Neural progenitor cell (in vitro differentiated cells): ENCODE results near the gene GPR37L1. TPM values are rescaled to one million over a fixed set of nuclear protein-coding genes. Genes with fewer than 3 reads are reported as not detected.

ENCODE experiments used
- DNase-seq: peaks from one replicate; pipeline ENCODE4 v3.0.0-alpha.2; 2016; ENCODE audit warnings: low spot score
- H2AFZ ChIP-seq: fragments of 200-600 bp; sonication (generic); replicated peaks from 2 replicates; pipeline ENCODE4 v1.6.1; 2016; ENCODE audit warnings: antibody characterized with exemption
- H3F3A ChIP-seq: fragments of 200-600 bp; sonication (generic); 2 replicates; pipeline ENCODE4 v1.6.1; 2016; ENCODE audit warnings: antibody characterized with exemption, low read depth
- H3K27ac ChIP-seq: fragments of 200-600 bp; sonication (generic); 2 replicates; pipeline ENCODE4 v1.5.1; 2016; ENCODE audit warnings: mild to moderate bottlenecking
- H3K27me3 ChIP-seq: fragments of 200-600 bp; sonication (generic); 2 replicates; pipeline ENCODE4 v1.6.1; 2016; ENCODE audit warnings: mild to moderate bottlenecking, moderate library complexity
- H3K36me3 ChIP-seq: fragments of 200-600 bp; sonication (generic); 2 replicates; pipeline ENCODE4 v1.5.1; 2016
- H3K4me1 ChIP-seq: fragments of 200-600 bp; sonication (generic); 2 replicates; pipeline ENCODE4 v1.6.1; 2016; ENCODE audit warnings: mixed run types
- H3K4me2 ChIP-seq: fragments of 200-600 bp; sonication (generic); 2 replicates; pipeline ENCODE4 v1.6.1; 2016
- H3K4me3 ChIP-seq: fragments of 200-600 bp; sonication (generic); 2 replicates; pipeline ENCODE4 v1.5.1; 2016
- H3K79me2 ChIP-seq: fragments of 200-600 bp; sonication (generic); 2 replicates; pipeline ENCODE4 v1.6.1; 2016; ENCODE audit warnings: low read depth
- H3K9ac ChIP-seq: fragments of 200-600 bp; sonication (generic); 2 replicates; pipeline ENCODE4 v1.6.1; 2016
- H3K9me3 ChIP-seq: fragments of 200-600 bp; sonication (generic); 2 replicates; pipeline ENCODE4 v1.5.1; 2016; ENCODE audit warnings: low read depth
- H4K20me1 ChIP-seq: fragments of 200-600 bp; sonication (generic); 2 replicates; pipeline ENCODE4 v1.6.1; 2016; ENCODE audit warnings: low read depth
- H3K27ac Mint-ChIP-seq: 3 replicates; pipeline ENCODE4 v1.8.0; 2021; ENCODE audit warnings: mixed read lengths
- H3K27me3 Mint-ChIP-seq: 2 replicates; pipeline ENCODE4 v1.8.0; 2022; ENCODE audit warnings: low read depth, mild to moderate bottlenecking, inconsistent platforms, moderate library complexity, mixed read lengths; ENCODE audit not compliant: insufficient read depth
- H3K36me3 Mint-ChIP-seq: 3 replicates; pipeline ENCODE4 v1.8.0; 2021; ENCODE audit warnings: mixed read lengths
- H3K4me1 Mint-ChIP-seq: 3 replicates; pipeline ENCODE4 v1.8.0; 2021; ENCODE audit warnings: mixed read lengths
- H3K4me3 Mint-ChIP-seq: 3 replicates; pipeline ENCODE4 v1.8.0; 2021; ENCODE audit warnings: mild to moderate bottlenecking, moderate library complexity, mixed read lengths
- H3K9me3 Mint-ChIP-seq: 3 replicates; pipeline ENCODE4 v1.8.0; 2020; ENCODE audit warnings: mixed read lengths
- EZH2 ChIP-seq: fragments of 200-600 bp; sonication (generic); IDR thresholded peaks from 2 replicates; pipeline ENCODE4 v1.6.1; 2017; ENCODE audit warnings: antibody characterized with exemption, mild to moderate bottlenecking, moderate library complexity
- EZH2phosphoT487 ChIP-seq: fragments of 200-600 bp; sonication (generic); IDR thresholded peaks from 2 replicates; pipeline ENCODE4 v1.6.1; 2017; ENCODE audit warnings: antibody characterized with exemption
- total RNA-seq: library from RNA; depleted of rRNA; stranded (reverse); fragments of >200 nt; gene quantifications from 2 replicates; pipeline ENCODE4 v1.2.3, GENCODE V29; 2015; ENCODE audit warnings: low replicate concordance
- TF ChIP-seq, protein P1 (sequence below): fragments of 200-600 bp; sonication (generic); IDR thresholded peaks from 2 replicates; pipeline ENCODE4 v1.5.1; 2017; ENCODE audit warnings: antibody characterized with exemption, mild to moderate bottlenecking

Gene GPR37L1
- total RNA-seq, 1 donor from 2014 or later: not detected

DNA sequence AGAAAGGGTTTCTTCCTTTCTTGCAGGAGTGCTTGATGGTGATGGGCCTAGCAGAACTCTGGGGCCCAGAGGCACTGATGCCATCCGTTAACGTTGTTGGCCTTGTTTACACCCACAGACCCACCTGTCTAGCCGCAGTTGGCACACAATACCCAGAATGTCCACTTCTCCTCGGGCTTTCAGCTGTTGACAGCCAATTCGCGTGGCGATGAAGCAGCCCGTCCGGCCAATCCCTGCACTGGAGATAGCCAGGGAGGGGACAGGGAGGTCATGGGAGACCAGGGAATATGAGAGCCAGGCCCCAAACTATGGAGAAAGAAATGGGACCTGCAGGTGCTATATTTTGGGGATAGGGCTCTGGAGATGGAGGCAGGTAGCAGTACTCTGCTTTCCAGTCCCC is 27.5 kb downstream of the GPR37L1 start:
- peaks cover 9% of the 10 kb centered on the region for H3K27me3 ChIP-seq
- Mint-ChIP-seq H3K27me3 (peaks cover 10% of the 10 kb centered on the region), H3K9me3 (no peaks in the 10 kb centered on the region), H3K4me3 (no peak overlapping the region), H3K36me3 (no peaks in the 10 kb centered on the region), H3K27ac (no peak overlapping the region), H3K4me1 (peaks cover 10% of the 10 kb centered on the region)
- H3K9ac ChIP-seq: no peak overlapping the region
- no peaks in the 10 kb centered on the region for H4K20me1 ChIP-seq
- no peak for DNase-seq
- H3K36me3 ChIP-seq: no peaks in the 10 kb centered on the region
- no peak overlapping the region for H2AFZ ChIP-seq
- H3K79me2 ChIP-seq: no peaks in the 10 kb centered on the region
- no peak for TF ChIP-seq EZH2phosphoT487
- TF ChIP-seq, protein P1, sequence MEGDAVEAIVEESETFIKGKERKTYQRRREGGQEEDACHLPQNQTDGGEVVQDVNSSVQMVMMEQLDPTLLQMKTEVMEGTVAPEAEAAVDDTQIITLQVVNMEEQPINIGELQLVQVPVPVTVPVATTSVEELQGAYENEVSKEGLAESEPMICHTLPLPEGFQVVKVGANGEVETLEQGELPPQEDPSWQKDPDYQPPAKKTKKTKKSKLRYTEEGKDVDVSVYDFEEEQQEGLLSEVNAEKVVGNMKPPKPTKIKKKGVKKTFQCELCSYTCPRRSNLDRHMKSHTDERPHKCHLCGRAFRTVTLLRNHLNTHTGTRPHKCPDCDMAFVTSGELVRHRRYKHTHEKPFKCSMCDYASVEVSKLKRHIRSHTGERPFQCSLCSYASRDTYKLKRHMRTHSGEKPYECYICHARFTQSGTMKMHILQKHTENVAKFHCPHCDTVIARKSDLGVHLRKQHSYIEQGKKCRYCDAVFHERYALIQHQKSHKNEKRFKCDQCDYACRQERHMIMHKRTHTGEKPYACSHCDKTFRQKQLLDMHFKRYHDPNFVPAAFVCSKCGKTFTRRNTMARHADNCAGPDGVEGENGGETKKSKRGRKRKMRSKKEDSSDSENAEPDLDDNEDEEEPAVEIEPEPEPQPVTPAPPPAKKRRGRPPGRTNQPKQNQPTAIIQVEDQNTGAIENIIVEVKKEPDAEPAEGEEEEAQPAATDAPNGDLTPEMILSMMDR: no peak
- no peak for TF ChIP-seq EZH2
- H3K9me3 ChIP-seq: no peaks in the 10 kb centered on the region
- no peak overlapping the region for H3K4me2 ChIP-seq
- no peak overlapping the region for H3K27ac ChIP-seq
- no peaks in the 10 kb centered on the region for H3K4me1 ChIP-seq
- H3K4me3 ChIP-seq: no peak overlapping the region
- peaks cover 4% of the 10 kb centered on the region for H3F3A ChIP-seq

DNA sequence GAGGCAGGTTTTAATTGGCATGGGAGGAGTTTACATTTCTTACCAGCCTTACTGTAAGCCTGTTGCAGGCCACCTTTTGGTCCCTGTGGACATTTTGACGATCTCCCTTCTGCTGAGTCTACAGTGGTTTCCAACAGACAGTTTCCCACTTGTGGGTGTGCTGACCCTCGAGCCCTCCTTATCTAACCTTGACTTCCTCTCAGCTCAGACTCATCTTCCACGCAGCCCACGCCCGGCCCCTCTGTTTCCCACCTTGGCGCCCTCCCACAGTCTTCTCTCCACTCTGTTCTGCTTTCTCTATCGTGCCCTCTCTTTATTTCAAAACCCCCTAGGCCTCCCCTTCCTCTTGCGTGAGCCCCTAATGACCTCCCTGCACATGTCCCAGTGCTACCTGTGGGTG is 27.9 kb downstream of the GPR37L1 start:
- H3K79me2 ChIP-seq: no peaks in the 10 kb centered on the region
- Mint-ChIP-seq H3K27me3 (peaks cover 8% of the 10 kb centered on the region), H3K36me3 (no peaks in the 10 kb centered on the region), H3K9me3 (no peaks in the 10 kb centered on the region), H3K4me3 (no peak overlapping the region), H3K4me1 (peaks cover 5% of the 10 kb centered on the region), H3K27ac (no peak overlapping the region)
- peaks cover 5% of the 10 kb centered on the region for H3K27me3 ChIP-seq
- H3K9me3 ChIP-seq: no peaks in the 10 kb centered on the region
- no peaks in the 10 kb centered on the region for H3K4me1 ChIP-seq
- H3K27ac ChIP-seq: no peak overlapping the region
- no peak overlapping the region for H3K9ac ChIP-seq
- no peaks in the 10 kb centered on the region for H3K36me3 ChIP-seq
- no peaks in the 10 kb centered on the region for H4K20me1 ChIP-seq
- DNase-seq: no peak
- no peaks in the 10 kb centered on the region for H3F3A ChIP-seq
- no peak overlapping the region for H3K4me2 ChIP-seq
- no peak overlapping the region for H2AFZ ChIP-seq
- TF ChIP-seq EZH2phosphoT487 (no peak), EZH2 (no peak)
- TF ChIP-seq, protein P1: no peak
- H3K4me3 ChIP-seq: no peak overlapping the region

DNA sequence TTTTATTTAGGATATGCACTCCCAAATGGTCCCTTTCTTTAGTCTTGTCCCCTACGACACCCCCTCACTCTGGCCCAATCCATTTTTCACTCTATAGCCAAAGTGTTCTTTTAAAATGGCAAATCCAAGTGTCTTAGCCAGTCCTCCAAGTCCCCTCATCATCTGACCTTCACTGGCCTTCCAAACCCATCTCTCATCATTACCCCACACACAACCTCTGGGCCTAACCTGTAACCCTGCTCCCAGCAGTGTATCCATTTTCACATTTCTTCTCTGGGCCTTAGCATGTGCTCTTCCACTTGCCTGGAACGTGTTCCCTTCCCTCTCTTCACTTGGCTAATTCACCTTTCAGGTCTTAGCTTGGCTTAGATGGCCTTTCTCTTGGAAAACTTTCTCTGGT is 28.3 kb downstream of the GPR37L1 start:
- no peaks in the 10 kb centered on the region for H4K20me1 ChIP-seq
- H3F3A ChIP-seq: no peaks in the 10 kb centered on the region
- H3K27me3 Mint-ChIP-seq: peaks cover 8% of the 10 kb centered on the region
- H3K27me3 ChIP-seq: peaks cover under 1% of the 10 kb centered on the region
- no peaks in the 10 kb centered on the region for H3K36me3 Mint-ChIP-seq
- no peaks in the 10 kb centered on the region for H3K9me3 ChIP-seq
- H3K4me3 Mint-ChIP-seq: no peak overlapping the region
- H3K27ac Mint-ChIP-seq: no peak overlapping the region
- H3K4me3 ChIP-seq: no peak overlapping the region
- no peak for TF ChIP-seq EZH2phosphoT487
- TF ChIP-seq EZH2: no peak
- DNase-seq: no peak
- no peak overlapping the region for H3K27ac ChIP-seq
- H3K4me1 ChIP-seq: no peaks in the 10 kb centered on the region
- H3K36me3 ChIP-seq: no peaks in the 10 kb centered on the region
- no peak overlapping the region for H2AFZ ChIP-seq
- no peak overlapping the region for H3K4me2 ChIP-seq
- H3K79me2 ChIP-seq: no peaks in the 10 kb centered on the region
- H3K9ac ChIP-seq: no peak overlapping the region
- no peaks in the 10 kb centered on the region for H3K9me3 Mint-ChIP-seq
- peaks cover 5% of the 10 kb centered on the region for H3K4me1 Mint-ChIP-seq

DNA sequence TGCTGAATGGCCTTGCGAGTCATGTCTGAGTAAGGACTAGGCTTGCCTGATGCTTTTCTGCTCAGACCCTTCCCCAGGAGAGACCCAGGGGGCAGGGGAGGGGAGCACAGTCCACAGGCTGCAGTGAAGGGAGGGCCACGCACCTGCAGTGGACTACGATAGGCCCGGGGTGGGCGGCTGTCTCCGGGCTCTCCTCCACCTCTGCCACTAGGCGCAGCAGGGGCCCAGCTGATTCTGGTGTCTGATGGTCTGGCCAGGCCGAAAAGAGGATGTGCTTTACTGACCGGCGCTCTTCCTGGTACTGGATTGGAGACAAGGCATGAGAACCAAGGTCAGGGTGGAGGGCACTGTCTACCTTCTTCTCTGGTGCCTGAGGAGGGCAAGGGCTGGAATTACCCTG is 29.7 kb downstream of the GPR37L1 start:
- Mint-ChIP-seq H3K27me3 (peaks cover 10% of the 10 kb centered on the region), H3K4me3 (no peak overlapping the region), H3K4me1 (peaks cover 9% of the 10 kb centered on the region), H3K9me3 (no peaks in the 10 kb centered on the region), H3K27ac (no peak overlapping the region), H3K36me3 (no peaks in the 10 kb centered on the region)
- Histone ChIP-seq H2AFZ (no peak overlapping the region), H3K4me1 (no peaks in the 10 kb centered on the region), H3K27ac (no peak overlapping the region), H3F3A (no peaks in the 10 kb centered on the region), H3K4me3 (no peak overlapping the region), H4K20me1 (no peaks in the 10 kb centered on the region), H3K9me3 (no peaks in the 10 kb centered on the region), H3K4me2 (no peak overlapping the region), H3K79me2 (no peaks in the 10 kb centered on the region), H3K9ac (no peak overlapping the region), H3K36me3 (no peaks in the 10 kb centered on the region), H3K27me3 (no peaks in the 10 kb centered on the region)
- TF ChIP-seq, protein P1: no peak
- no peak for TF ChIP-seq EZH2phosphoT487
- no peak for TF ChIP-seq EZH2
- DNase-seq: no peak
